ENCODE measurements around the gene CEP68.

- TF ChIP-seq CTCF (IDR thresholded peaks at IDR 0.05; ENCODE audit: insufficient read depth, low read length, poor library complexity, severe bottlenecking) (no peak), EZH2phosphoT487 (conservative IDR thresholded peaks at IDR 0.05; ENCODE audit: low read length) (no peak)
Measured at GRCh38 chr2:65062843-65063825, 6.9 kb downstream of the CEP68 start.

Data from SU-DHL-6 (cell line).